HuH-7.5 (cell line): ENCODE results near the gene CYP2E1.
"Not testable (repeated sequence)": the region's sequence is repeated elsewhere in the genome, so short reads cannot be mapped to it uniquely, and the experiment has no call there.

ENCODE experiments used
- DNase-seq: peaks from one replicate; pipeline ENCODE4 v3.0.0; 2011; ENCODE audit warnings: low spot score

The CYP2E1 gene

DNA sequence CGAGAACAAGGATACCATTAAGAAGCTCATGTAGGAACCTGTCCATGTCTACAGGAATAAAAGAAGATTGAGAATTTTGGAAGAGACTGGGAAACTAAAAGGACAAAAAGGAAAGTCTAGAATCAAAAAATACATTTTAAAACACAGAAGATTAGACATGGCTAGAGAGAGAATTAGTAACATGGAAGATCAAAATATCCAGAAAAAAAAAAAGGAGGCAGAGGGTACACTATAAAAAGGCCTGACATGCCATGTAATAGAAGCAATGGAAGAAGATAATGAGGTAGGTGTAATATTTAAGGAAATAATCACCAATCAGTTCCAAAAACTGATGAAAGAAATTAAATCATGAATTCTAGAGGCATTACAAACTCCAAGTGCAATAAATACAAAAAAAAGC, 46.3 kb downstream of the CYP2E1 start:
- not testable (repeated sequence) for DNase-seq

DNA sequence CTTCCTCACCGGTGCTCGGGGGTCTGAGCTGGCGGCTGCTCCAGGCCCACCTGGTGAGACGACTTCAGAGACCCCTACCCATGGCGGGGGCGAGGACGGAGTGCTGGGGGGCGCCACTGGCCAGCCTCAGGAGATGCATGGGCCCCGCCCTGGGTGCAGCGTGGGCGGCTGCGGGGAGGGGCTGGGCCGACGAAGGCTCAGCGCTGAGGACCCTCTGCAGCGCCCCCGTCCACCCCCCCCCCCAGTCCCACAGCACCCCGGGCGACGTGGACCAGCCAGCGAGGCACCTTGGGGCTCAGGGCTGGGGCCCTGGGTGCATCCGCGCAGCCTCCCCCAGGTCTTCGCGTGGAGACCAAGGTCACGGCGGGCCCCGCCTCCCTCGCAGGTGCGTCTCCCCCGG, 49.9 kb downstream of the CYP2E1 start:
- not testable (repeated sequence) for DNase-seq
